Middle frontal gyrus (tissue), 1 donor: ENCODE measurements around the gene DHRS11.

Source experiments
- DNase-seq: peaks from one replicate; pipeline ENCODE4 v3.0.0-alpha.2; 2015; ENCODE audit warnings: low spot score; ENCODE audit errors: extremely low spot score

The DHRS11 gene

GRCh38 chr17:36591434-36592315 lies at the start of gene DHRS11:
DHRS11 (plus strand) TSS chr17:36591879; CDS start chr17:36592010, 131 bp downstream.
- peak; percentile 58 for DNase-seq

- DNase-seq, result no peak
These were observed 48.9 kb upstream of the DHRS11 start for GRCh38 chr17:36542755-36543154.

- DNase-seq, result no peak
These were observed 47.7 kb upstream of the DHRS11 start for GRCh38 chr17:36544044-36544306.

GRCh38 chr17:36544307-36545076 lies 47.2 kb upstream of the DHRS11 start, which contains the start of gene GGNBP2:
GGNBP2 (plus strand) TSS chr17:36544919; CDS start chr17:36545725, 806 bp downstream.
- peak; percentile 86 for DNase-seq

GRCh38 chr17:36545077-36545464 lies 46.6 kb upstream of the DHRS11 start:
- no peak for DNase-seq

GRCh38 chr17:36545465-36546417 lies 45.9 kb upstream of the DHRS11 start:
- DNase-seq, result peak; percentile 88

GRCh38 chr17:36546418-36547093 lies 45.1 kb upstream of the DHRS11 start:
- no peak for DNase-seq

GRCh38 chr17:36547776-36548175 lies 43.9 kb upstream of the DHRS11 start:
- no peak for DNase-seq

- no peak for DNase-seq
These were observed 40.9 kb upstream of the DHRS11 start for GRCh38 chr17:36550491-36551417.

- DNase-seq, result no peak
These were observed 38.2 kb upstream of the DHRS11 start for GRCh38 chr17:36553459-36553858.

GRCh38 chr17:36566081-36566480 lies 25.6 kb upstream of the DHRS11 start:
- no peak for DNase-seq

- DNase-seq, result no peak
These were observed 16.7 kb upstream of the DHRS11 start for GRCh38 chr17:36575028-36575427.

- DNase-seq, result no peak
These were observed 14.9 kb upstream of the DHRS11 start for GRCh38 chr17:36576793-36577192.

GRCh38 chr17:36578671-36579070 lies 13.0 kb upstream of the DHRS11 start:
- DNase-seq, result no peak

- DNase-seq, result no peak
These were observed 7.9 kb upstream of the DHRS11 start for GRCh38 chr17:36583787-36584186.

- DNase-seq, result no peak
These were observed 5.5 kb upstream of the DHRS11 start for GRCh38 chr17:36586138-36586537.

GRCh38 chr17:36590082-36590481 lies 1.6 kb upstream of the DHRS11 start:
- no peak for DNase-seq

- DNase-seq, result no peak
These were observed 637 bp downstream of the DHRS11 start for GRCh38 chr17:36592316-36592715.

GRCh38 chr17:36592716-36593321 lies 1.1 kb downstream of the DHRS11 start:
- DNase-seq, result no peak
